ENCODE data around the gene AMMECR1.

- TF ChIP-seq CTCF (IDR thresholded peaks at IDR 0.05; ENCODE audit: low read length) (no peak), EZH2 (optimal IDR thresholded peaks at IDR 0.05; ENCODE audit: low read depth, low read length) (no peak)
Observed at GRCh38 chrX:110331444-110332030, 13.7 kb upstream of the AMMECR1 start.

All from MM.1S (cell line).